GM19025 (cell line): ENCODE data around the gene WWOX.
A peak's percentile ranks its signal among the peaks of the same experiment; 100 is the strongest.
"Not testable (repeated sequence)": the region's sequence is repeated elsewhere in the genome, so short reads cannot be mapped to it uniquely, and the experiment has no call there.

ENCODE experiments used
- ATAC-seq: cut with Tn5 transposase; IDR thresholded peaks from one replicate; pipeline ENCODE4 v1.9.1; 2021; ENCODE audit warnings: mild to moderate bottlenecking, low read depth, moderate library complexity; ENCODE audit not compliant: unreplicated experiment

The WWOX gene

DNA sequence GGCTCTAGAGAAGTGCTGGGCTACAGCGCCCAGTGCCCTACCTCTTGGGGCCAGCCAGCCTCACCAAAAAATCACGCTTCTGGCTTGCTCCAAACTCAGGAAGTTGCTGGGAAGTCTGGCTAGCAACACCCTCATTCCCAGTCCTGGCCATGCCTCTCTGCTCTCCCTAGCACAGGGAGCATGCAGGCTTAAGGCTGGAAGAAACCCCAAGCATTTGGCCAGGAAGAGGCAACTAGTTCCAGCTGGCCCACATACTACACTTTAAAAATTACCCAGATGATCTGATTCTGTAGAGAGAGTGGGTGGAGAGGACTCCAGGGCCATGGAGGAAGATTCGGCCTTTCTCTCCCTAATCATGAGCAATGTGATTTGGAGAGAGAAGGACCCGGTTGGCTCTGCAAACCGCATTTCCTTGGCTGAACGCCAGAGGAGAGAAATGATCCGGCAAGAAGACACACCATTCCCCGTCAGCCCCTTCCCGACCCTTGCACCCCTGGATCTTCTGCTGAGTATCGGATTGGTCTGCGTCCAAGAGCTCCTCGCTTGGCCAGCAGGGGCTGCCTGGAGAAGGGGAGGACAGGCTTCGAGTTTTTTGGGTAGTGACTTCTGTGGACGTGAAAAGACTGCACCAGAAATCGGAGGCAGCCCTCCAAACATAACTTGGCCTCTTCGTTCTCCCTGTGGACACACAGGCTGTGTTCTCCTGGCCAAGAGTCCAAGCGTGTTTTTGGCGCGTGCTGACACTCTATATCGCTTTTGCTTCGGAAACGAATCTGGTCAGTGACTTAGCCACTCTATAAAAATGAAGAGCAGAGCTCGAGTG, 406.3 kb downstream of the WWOX start:
- ATAC-seq = no peak

DNA sequence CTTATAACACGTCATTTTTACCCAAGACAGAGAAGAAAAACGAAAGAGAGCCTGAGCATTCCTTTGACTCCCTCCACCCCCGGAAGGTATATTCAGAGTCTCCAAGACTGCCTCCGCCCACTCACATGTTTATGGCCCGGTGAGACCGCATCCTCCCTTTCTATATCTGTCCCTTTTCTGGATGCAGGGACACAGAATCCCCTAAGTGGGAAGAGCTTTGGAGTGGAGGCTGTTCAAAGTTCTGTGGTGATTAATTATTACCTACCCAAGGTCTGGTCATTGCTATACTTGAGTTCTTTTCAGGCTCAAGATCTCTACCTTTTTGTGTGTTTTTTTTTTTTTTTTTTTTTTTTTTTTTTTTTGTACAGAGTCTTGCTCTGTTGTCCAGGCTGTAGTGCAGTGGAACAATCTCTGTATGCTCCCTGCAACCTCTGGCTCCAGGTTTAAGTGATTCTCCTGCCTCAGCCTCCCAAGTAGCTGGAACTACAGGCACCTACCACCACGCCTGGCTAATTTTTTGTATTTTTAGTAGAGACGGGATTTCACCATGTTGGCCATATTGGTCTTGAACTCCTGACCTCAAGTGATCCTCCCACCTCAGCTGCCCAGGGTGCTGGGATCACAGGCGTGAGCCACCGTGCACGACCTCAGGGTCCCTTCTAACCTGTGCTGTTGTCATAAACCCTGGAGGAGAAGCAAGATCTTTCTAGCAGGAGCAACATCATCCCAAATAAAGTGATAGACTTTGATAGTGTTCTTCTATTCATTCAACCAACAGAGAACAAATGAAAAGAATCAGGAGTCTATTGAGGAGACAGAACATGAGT, 407.1 kb downstream of the WWOX start:
- ATAC-seq = no peak

DNA sequence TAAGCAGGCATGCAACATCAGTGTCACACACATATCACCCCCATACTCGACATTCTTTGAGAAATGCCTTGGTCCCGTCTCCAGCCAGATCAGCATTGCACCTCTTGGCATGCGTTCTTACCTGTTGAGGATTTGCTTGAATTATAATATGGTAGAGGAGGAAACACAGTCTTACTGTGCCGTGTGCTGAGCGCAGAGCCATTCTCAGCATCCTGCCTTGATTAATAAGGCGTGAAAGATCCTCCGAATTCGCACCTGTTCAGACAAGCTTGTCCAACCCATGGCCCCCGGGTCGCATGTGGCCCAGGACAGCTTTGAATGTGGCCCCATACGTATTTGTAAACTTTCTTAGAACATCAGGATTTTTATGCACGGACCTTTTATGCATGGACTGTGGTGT, 408.1 kb downstream of the WWOX start:
- no peak for ATAC-seq

DNA sequence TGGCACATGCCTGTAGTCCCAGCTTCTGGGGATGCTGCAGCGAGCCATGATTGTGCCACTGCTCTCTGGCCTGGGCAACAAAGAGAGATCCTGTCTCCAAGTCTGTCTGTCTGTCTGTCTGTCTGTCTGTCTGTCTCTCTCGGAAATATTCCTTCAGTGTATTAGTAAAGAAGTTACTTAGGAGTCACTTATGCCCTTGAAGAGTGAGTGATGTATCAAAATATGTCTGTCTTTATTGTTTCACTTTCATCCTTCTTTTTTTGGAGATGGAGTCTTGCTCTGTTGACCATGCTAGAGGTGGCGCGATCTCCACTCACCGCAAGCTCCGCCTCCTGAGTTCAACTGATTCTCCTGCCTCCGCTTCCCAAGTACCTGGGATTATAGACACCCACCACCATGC, 410.5 kb downstream of the WWOX start:
- ATAC-seq = no peak

DNA sequence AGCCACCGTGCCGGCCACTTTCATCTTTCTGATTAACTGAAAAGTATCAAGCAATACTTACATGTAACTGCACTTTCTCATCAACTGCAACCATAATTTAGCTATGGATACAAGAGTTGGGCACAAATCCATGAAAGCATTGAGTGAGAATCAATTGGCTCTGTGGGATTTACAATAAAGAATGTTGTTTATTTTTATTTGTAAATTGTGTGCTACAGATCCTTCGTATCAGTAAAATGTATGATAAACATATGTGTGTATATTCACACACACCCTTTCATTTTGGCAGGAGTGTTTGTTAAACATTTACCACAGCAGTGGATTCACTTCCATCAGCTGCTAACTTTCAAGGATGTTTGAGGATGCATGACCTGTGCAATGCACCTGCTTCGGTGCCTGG, 411.0 kb downstream of the WWOX start:
- ATAC-seq = no peak

DNA sequence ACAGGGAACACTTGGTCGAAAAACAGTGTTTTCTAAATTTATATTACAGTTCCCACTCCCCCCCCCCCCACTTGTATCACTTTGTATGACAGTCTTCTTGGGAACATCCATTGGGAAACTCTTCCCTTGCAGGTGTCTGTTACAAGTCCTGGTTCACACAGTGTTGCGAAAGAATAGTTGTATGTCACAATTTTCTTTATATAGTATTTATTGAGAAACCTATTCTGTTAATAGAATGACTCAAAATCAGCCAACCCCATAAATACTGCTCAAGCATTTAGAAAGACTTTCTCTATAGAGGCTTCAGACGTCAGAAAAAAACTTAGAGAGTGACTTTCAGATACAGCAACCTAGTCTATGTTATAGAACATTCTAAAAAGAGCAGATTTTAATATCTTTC, 414.4 kb downstream of the WWOX start:
- no peak for ATAC-seq

DNA sequence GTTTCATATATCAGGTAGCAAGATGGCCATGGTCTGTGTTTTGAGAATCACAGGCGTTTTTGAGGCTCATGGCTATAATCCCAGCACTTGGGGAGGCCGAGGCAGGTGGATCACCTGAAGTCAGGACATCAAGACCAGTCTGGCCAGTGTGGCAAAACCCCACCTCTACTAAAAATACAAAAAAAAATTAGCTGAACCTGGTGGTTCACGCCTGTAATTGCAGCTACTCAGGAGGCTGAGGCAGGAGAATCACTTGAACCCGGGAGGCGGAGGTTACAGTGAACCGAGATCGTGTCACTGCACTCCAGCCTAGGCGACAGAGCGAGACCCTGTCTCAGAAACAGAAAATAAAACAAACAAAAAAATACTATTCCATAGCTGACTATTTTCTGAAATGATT, 415.4 kb downstream of the WWOX start:
- not testable (repeated sequence) for ATAC-seq

DNA sequence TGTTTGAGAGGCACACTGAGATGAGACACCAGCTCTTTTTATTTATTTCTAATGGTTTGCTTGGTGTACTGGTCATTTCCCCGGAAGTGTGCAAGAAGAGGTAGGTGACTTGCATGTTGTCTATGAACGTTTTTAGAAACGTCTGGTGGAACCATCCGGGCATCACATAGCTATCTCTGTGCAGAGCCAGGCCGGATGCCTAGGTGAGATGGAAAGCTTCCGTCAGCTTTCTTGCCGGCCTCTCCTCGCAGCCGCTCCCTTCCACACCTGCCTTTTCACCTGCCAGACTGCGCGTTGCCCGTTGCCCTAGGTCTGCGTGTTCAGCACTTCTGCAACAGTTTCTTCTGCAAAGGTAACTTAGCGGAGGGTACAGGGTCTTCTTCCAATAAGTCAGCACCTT, 416.0 kb downstream of the WWOX start:
- no peak for ATAC-seq

DNA sequence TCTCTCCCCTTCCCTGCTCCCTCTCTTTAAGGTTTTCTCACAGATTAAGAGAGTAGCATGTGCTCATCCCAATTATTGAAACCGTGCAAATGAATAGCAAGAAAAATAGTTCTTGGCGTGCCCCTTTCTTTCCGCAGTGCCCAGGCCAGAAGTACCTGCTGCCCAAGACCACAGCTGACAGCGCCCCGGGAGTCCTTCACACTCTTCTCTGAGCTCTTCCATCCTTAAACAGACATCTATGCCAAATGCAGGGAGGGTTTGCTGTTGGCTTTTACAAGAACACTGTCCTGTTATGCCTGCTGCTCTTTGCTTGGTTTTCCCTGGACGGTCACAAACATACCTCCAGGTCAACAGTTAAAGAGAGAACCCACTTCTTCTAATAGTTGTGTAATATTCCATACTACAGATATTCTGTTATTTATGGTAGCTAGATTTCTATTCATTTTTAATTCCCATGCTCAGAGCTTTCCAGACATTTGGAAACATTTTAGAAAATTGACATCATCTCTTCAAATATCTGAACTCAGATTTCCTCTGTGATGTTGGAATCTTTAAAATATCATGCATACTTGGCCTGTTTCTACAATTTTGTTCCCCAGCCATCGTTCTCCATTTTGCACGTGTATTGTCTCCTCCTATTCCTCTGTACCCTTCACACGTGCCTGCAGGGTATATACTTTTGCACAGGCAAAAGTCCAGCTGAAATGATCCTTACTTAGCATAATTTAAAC, 416.7 kb downstream of the WWOX start:
- no peak for ATAC-seq

DNA sequence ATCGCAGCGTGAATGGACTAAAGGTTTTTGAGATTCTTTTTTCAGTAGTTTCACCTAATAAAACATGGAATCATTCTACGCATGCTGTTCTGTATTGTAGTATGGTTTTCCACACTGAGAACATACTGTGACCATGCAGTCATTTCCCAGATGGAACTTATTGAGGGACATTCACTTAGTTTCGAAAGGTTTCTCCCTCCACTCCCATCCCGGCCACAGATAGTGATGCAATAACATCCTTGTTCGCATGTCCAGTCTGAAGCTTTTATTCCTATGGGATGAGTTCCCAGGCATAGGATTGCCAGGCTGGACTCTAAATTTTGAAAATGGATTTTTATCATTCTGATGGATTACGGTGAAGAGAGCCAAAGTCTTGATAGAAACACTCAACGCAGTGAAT, 420.4 kb downstream of the WWOX start:
- ATAC-seq = no peak

DNA sequence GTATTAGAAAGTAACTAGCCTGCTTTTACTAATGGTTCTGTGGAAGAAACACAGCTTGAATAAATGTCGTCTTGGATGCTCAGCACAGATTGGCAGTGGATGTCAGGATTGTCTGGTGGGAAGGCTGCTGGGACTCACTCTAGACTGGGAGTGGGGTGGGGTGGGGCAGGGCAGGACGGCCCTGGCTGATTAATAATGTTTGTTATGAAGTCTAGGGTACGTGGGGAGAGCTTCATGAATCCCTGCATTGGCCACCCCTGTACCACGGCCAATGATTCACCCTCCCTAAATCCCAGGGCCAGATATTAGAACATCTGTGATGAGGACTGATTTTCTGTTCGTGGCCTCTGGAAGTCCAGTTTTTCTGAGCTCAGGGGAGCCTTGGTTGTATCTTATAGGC, 421.0 kb downstream of the WWOX start:
- no peak for ATAC-seq

DNA sequence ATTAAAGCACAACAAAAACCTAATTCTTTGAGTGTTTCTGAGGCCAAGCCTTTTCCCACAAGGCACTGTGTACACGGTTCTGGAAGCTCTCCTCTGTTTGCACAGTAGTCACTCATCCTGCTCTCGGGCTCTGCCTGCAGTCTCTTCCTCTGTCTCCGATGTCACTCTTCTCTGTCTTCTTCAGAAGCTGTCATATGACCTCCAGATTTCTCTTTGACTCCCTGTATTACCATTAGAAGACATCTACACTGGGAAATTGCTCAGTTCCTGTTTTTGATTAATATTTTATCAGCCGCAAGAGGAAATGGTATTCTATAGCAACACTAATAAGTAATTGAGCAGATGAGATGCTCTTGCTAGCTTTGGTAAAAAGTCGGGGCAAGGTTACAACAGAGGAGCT, 422.9 kb downstream of the WWOX start:
- peak; percentile 66 for ATAC-seq

DNA sequence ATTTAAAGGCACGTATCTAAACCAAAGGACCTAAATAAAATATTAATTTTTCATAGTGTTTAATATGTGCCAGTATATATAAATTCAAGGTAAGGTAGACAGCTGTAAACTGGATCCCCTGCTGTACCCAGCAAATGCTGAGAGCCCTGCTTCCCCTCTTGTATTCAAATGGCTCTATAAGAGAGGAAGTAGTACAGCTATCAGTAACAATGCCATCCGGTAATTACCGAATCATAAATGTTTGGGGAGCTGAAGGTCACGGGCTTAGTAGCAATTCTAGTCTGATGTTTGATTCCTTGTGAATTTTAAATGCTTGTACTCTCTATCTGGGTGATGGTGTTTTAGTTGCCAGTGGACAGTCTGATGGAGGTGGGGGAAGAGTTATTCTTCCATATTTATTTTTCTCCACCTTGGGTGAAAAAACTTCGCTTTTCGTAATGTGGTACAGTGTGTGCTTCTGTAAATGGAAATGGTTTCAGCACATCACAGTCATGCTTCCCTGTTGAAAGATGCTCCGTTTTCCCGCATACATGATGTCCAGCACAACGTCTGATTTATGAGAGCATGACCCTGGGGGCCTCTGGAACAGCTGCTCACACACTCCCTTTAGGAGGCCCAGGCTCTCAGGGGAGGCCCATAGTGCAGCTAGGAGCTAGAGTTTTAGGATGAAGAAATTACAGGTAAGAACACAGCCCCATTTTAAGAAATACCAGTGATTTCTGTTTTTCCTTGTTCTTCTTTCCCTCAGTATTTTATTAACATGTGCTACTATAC, 423.9 kb downstream of the WWOX start:
- no peak for ATAC-seq

DNA sequence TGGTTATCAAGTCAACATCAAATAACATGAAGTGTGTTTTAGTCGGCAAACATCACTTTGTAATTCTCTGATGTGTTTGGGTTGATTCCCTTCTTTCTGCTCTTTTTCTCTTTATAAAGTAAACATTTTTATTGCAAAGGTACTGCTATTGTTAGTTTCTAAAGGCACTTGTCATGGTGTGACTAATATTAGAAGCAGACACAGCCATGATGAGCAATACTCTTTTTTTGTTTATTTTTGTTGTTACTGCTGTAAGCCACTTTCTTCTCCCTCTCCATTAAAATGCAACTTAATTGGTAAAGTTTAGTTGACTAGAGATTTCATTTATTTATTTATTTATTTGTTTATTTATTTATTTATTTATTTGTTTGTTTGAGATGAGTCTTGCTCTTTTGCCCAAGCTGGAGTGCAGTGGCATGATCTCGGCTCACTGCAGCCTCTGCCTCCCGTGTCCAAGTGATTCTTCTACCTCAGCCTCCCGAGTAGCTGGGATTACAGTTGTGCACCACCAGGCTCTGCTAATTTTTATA, 424.7 kb downstream of the WWOX start:
- ATAC-seq = no peak

DNA sequence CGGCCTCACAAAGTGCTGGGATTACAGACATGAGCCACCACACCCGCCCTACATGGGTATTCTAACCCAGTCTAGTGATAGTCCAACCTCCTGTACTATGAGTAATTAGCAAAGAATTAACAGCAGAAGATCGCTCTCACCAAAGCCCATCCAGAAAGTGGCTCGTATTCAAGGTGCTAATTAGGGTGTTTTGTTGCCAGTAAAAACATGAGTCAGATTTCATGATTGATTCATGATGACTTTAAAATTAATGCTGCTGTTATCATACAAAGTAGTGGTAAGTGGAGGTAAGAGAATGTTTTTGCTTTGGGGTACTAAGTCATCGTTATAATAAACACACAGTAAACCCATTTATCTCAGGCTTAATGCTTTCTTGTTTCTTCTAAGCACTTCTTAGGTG, 428.8 kb downstream of the WWOX start:
- ATAC-seq = no peak

DNA sequence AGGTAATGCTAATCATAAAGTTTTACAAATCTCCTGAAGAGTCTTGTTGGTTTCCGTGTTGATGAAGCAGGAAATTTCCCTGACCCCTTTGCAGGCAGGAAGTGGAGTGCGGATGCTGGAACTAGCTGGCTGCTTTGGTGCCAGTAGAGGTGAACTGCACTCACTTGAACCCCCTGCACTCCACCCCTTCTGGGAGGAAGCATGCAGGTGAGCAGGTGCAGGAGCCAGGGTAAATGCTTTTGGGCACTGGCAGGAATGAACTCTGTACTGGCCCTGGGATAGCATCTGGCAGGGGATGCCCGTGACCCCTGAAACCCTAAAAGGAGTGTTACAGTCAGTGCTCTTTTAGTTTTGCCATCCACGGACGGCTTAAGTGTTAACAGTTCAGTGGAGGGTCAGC, 430.4 kb downstream of the WWOX start:
- ATAC-seq = no peak

DNA sequence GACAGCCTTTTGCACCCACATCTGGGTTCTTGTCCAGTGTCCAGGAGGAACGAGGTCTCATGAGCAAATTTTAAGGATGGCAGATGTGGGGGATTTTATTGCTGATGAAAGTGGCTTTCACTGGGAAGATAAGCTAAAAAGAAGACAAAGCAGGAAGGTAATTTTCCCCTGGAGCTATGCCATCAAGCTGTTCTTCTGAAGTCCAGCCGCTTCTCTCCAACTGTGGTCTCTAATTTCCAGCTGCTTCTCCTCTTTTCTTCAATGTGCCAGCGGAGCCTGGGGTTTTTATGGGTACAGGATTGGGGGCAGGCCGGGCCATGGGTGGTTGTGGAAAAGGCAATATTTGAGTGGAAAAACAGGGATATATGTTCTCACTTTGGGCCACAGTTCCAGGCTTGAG, 430.8 kb downstream of the WWOX start:
- no peak for ATAC-seq

DNA sequence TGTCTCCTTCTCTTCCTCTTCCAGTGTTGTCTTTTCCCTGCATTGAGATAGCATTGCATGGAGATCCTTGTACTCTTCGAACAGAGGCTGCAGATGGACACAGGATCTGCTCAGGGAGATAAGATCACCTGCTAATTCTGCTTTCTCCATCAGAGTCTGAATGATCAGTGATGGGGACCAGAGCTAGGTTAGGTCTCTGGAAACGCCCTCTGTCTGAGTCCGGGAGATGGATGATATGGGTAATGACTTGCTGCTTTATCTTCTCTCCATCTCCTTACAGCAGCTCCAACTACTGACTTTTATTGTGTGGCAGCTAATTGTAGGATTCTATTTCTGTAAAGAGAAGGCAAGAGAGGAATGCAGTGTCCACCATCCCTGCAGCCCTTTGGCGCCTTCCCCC, 435.6 kb downstream of the WWOX start:
- ATAC-seq = no peak

DNA sequence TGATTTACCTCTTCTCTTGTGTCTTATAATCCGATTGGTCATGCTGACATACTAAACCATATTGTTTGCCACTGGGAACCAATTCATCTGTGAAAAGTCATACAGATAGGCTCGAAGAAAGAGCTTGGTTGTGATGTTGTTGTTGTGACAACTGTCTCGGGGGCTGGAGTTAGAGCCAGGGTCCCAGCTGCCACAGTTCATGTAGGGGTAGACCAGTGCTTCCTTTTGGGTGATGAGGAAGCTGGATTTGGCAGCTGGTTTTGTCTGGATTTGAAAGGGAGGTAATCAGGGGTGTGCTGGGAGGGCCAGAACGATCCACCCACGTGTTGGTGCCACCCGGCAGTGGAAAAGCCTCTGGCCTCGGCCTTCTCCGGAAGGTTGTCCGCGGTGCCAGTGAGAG, 438.1 kb downstream of the WWOX start:
- no peak for ATAC-seq

DNA sequence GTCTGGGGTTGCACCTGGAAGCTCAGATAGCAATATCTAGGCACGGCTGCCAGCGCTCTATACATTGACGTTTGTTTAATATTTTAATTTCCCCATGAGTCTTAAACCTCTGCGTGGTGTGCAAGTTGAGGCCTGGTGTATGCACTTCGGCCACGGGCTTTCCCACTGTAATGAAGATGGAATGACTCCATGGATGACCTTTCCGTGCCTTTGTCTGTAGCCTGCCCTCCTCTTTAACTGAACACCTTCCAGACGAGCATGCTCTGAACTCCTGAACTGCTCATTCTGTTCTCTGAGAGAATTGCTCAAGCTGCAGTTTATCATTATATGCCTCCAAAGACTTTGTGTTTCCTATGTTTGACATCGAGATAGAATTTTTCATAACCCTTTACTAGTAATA, 438.8 kb downstream of the WWOX start:
- no peak for ATAC-seq
